ENCODE results near the gene MAP3K15. TPM values are rescaled to one million over a fixed set of nuclear protein-coding genes. Genes with fewer than 3 reads are reported as not detected.

The MAP3K15 gene
- total RNA-seq, 1 donor from 2014 or later = 1.1 TPM

DNA sequence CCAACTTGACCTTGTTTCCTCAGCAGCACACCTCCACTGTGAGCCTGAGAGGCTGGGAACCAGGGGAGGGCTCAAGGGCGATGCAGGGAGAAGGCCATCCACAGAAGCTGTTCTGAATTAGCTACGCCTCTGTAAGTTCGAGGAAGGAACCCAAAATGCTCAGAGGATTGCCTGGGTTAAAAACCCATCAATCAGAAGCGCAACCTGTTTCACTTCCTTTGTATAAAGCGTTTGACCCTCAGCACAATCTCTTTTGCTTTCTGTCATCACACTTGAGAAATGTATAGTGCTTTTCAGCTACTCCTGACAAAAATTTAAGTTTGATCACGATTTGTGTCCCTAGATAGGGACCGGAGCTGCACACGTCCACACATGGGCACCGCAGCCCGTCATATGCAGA lies 48.0 kb upstream of the MAP3K15 start:
- H3K79me2 ChIP-seq (ENCODE audit: low read depth) = no peaks in the 10 kb centered on the region

DNA sequence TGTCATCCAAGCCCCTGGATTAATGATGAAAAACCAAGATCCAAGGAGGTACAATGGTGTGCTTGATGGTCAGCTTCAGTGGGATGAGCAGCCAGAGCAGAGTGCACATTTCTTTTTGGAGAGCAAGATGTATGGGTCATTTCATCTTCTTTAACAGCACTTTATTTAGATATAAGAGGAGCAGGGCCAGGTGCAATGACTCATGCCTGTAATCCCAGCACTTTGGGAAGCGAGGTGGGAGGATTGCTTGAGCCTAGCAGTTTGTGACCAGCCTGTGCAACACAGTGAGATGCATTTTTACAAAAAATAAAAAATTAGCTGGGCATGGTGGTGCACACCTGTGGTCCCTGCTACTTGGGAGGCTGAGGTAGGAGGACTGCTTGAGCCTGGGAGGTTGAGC lies 45.3 kb upstream of the MAP3K15 start:
- DNase-seq (ENCODE audit: low spot score) = no peak
- H3K4me3 ChIP-seq = no peak overlapping the region
- H3K27me3 ChIP-seq = no peaks in the 10 kb centered on the region
- Mint-ChIP-seq H3K4me3 (no peak overlapping the region), H3K4me1 (no peaks in the 10 kb centered on the region), H3K27ac (no peak overlapping the region), H3K36me3 (no peaks in the 10 kb centered on the region), H3K9me3 (no peaks in the 10 kb centered on the region), H3K27me3 (ENCODE audit: insufficient read depth, low read depth) (no peaks in the 10 kb centered on the region)
- H3K4me2 ChIP-seq = no peak overlapping the region
- no peak overlapping the region for H3K9ac ChIP-seq
- no peaks in the 10 kb centered on the region for H3K4me1 ChIP-seq
- H3F3A ChIP-seq (ENCODE audit: low read depth) = no peaks in the 10 kb centered on the region
- no peaks in the 10 kb centered on the region for H3K79me2 ChIP-seq (ENCODE audit: low read depth)
- no peak for TF ChIP-seq EZH2 (IDR thresholded peaks at IDR 0.05)
- TF ChIP-seq, protein P1, sequence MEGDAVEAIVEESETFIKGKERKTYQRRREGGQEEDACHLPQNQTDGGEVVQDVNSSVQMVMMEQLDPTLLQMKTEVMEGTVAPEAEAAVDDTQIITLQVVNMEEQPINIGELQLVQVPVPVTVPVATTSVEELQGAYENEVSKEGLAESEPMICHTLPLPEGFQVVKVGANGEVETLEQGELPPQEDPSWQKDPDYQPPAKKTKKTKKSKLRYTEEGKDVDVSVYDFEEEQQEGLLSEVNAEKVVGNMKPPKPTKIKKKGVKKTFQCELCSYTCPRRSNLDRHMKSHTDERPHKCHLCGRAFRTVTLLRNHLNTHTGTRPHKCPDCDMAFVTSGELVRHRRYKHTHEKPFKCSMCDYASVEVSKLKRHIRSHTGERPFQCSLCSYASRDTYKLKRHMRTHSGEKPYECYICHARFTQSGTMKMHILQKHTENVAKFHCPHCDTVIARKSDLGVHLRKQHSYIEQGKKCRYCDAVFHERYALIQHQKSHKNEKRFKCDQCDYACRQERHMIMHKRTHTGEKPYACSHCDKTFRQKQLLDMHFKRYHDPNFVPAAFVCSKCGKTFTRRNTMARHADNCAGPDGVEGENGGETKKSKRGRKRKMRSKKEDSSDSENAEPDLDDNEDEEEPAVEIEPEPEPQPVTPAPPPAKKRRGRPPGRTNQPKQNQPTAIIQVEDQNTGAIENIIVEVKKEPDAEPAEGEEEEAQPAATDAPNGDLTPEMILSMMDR (IDR thresholded peaks at IDR 0.05) = no peak
- no peak for TF ChIP-seq EZH2phosphoT487 (IDR thresholded peaks at IDR 0.05)
- H4K20me1 ChIP-seq (ENCODE audit: low read depth) = no peaks in the 10 kb centered on the region
- no peak overlapping the region for H3K27ac ChIP-seq
- H2AFZ ChIP-seq (replicated peaks) = no peak overlapping the region
- H3K36me3 ChIP-seq = no peaks in the 10 kb centered on the region
- H3K9me3 ChIP-seq (ENCODE audit: low read depth) = no peaks in the 10 kb centered on the region

More for the DNA sequence above, 48.0 kb upstream of the MAP3K15 start:
- H3F3A ChIP-seq (ENCODE audit: low read depth) = no peaks in the 10 kb centered on the region
- no peak overlapping the region for H3K4me3 Mint-ChIP-seq
- no peak overlapping the region for H3K4me3 ChIP-seq
- no peaks in the 10 kb centered on the region for H3K9me3 Mint-ChIP-seq
- H3K27ac Mint-ChIP-seq = no peak overlapping the region
- H4K20me1 ChIP-seq (ENCODE audit: low read depth) = no peaks in the 10 kb centered on the region
- H3K4me1 ChIP-seq = no peaks in the 10 kb centered on the region
- TF ChIP-seq, protein P1 (IDR thresholded peaks at IDR 0.05) = no peak
- TF ChIP-seq EZH2 (IDR thresholded peaks at IDR 0.05) (no peak), EZH2phosphoT487 (IDR thresholded peaks at IDR 0.05) (no peak)
- no peaks in the 10 kb centered on the region for H3K36me3 ChIP-seq
- H3K27me3 ChIP-seq = no peaks in the 10 kb centered on the region
- no peaks in the 10 kb centered on the region for H3K4me1 Mint-ChIP-seq
- H2AFZ ChIP-seq (replicated peaks) = no peak overlapping the region
- no peaks in the 10 kb centered on the region for H3K27me3 Mint-ChIP-seq (ENCODE audit: insufficient read depth, low read depth)
- H3K9me3 ChIP-seq (ENCODE audit: low read depth) = no peaks in the 10 kb centered on the region
- DNase-seq (ENCODE audit: low spot score) = no peak
- H3K36me3 Mint-ChIP-seq = no peaks in the 10 kb centered on the region
- no peak overlapping the region for H3K9ac ChIP-seq
- H3K27ac ChIP-seq = no peak overlapping the region
- no peak overlapping the region for H3K4me2 ChIP-seq

DNA sequence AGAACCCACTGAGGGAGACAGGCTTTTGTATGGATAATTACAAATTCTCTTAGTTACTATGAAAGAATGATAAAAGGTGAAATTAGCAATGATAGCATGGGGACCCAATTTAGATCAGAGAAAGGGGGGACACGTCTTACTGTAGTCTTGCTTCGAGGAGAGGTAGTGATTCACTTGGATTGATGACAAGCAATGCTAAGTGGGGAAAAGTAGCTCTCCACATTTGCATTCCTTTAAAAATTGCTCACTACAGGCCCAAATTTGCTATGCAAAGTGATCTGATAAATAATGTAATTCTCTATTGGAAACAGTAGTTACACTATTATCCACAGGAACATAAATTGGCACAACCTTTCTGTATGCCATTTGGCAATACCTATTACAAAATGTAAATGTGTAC lies 42.5 kb upstream of the MAP3K15 start:
- no peaks in the 10 kb centered on the region for H3K36me3 Mint-ChIP-seq
- no peaks in the 10 kb centered on the region for H3F3A ChIP-seq (ENCODE audit: low read depth)
- no peaks in the 10 kb centered on the region for H3K4me1 Mint-ChIP-seq
- TF ChIP-seq EZH2phosphoT487 (IDR thresholded peaks at IDR 0.05) (no peak), EZH2 (IDR thresholded peaks at IDR 0.05) (no peak)
- TF ChIP-seq, protein P1 (IDR thresholded peaks at IDR 0.05) = no peak
- no peak overlapping the region for H3K9ac ChIP-seq
- H3K27me3 ChIP-seq = no peaks in the 10 kb centered on the region
- no peaks in the 10 kb centered on the region for H3K4me1 ChIP-seq
- no peak overlapping the region for H3K4me3 Mint-ChIP-seq
- no peak overlapping the region for H3K27ac Mint-ChIP-seq
- H3K79me2 ChIP-seq (ENCODE audit: low read depth) = no peaks in the 10 kb centered on the region
- no peak overlapping the region for H3K27ac ChIP-seq
- no peaks in the 10 kb centered on the region for H3K9me3 Mint-ChIP-seq
- no peak for DNase-seq (ENCODE audit: low spot score)
- no peak overlapping the region for H3K4me2 ChIP-seq
- H3K36me3 ChIP-seq = no peaks in the 10 kb centered on the region
- no peak overlapping the region for H2AFZ ChIP-seq (replicated peaks)
- no peaks in the 10 kb centered on the region for H3K9me3 ChIP-seq (ENCODE audit: low read depth)
- H4K20me1 ChIP-seq (ENCODE audit: low read depth) = no peaks in the 10 kb centered on the region
- no peak overlapping the region for H3K4me3 ChIP-seq
- H3K27me3 Mint-ChIP-seq (ENCODE audit: insufficient read depth, low read depth) = no peaks in the 10 kb centered on the region
